GM18867 (cell line): ENCODE results near the gene ANKRD16.
"Not testable (repeated sequence)": the region's sequence is repeated elsewhere in the genome, so short reads cannot be mapped to it uniquely, and the experiment has no call there.

Source experiments
- ATAC-seq: cut with Tn5 transposase; IDR thresholded peaks from one replicate; pipeline ENCODE4 v1.9.1; 2021; ENCODE audit warnings: mild to moderate bottlenecking, moderate library complexity; ENCODE audit not compliant: unreplicated experiment

The ANKRD16 gene

GRCh38 chr10:5840314-5841307, 49.1 kb downstream of the ANKRD16 start:
- peak; percentile 83 for ATAC-seq

- ATAC-seq: not testable (repeated sequence)
Measured at GRCh38 chr10:5836181-5836580, 53.5 kb downstream of the ANKRD16 start.

GRCh38 chr10:5835446-5836095, 54.1 kb downstream of the ANKRD16 start:
- ATAC-seq: no peak

GRCh38 chr10:5833814-5834213, 55.9 kb downstream of the ANKRD16 start:
- no peak for ATAC-seq

GRCh38 chr10:5832946-5833345, 56.7 kb downstream of the ANKRD16 start:
- ATAC-seq: no peak

- no peak for ATAC-seq
Measured at GRCh38 chr10:5831446-5831782, 58.3 kb downstream of the ANKRD16 start.

GRCh38 chr10:5830629-5831445, 58.9 kb downstream of the ANKRD16 start:
- ATAC-seq: no peak

- no peak for ATAC-seq
Measured at GRCh38 chr10:5829267-5829666, 60.4 kb downstream of the ANKRD16 start.

GRCh38 chr10:5828725-5829124, 61.0 kb downstream of the ANKRD16 start:
- ATAC-seq: no peak

- no peak for ATAC-seq
Measured at GRCh38 chr10:5827841-5828240, 61.9 kb downstream of the ANKRD16 start.

- ATAC-seq: not testable (repeated sequence)
Measured at GRCh38 chr10:5826511-5826910, 63.2 kb downstream of the ANKRD16 start.

GRCh38 chr10:5818894-5819293, 70.8 kb downstream of the ANKRD16 start:
- ATAC-seq: peak; percentile 45

GRCh38 chr10:5818048-5818331, 71.7 kb downstream of the ANKRD16 start:
- no peak for ATAC-seq

GRCh38 chr10:5817322-5818047, 72.2 kb downstream of the ANKRD16 start:
- no peak for ATAC-seq

GRCh38 chr10:5816170-5816569, 73.5 kb downstream of the ANKRD16 start:
- no peak for ATAC-seq

GRCh38 chr10:5814110-5815107, 75.3 kb downstream of the ANKRD16 start:
- ATAC-seq: no peak

- peak; percentile 79 for ATAC-seq
Measured at GRCh38 chr10:5813341-5814109, 76.2 kb downstream of the ANKRD16 start, which contains the start of gene GDI2. Gene GDI2, minus strand, starts transcription at chr10:5813434. Its CDS starts 176 bp downstream, at chr10:5813258.

- ATAC-seq: peak; percentile 30
Measured at GRCh38 chr10:5813091-5813340, 76.7 kb downstream of the ANKRD16 start.
